HepG2 (cell line): ENCODE data around the gene JPH4. TPM values are rescaled to one million over a fixed set of nuclear protein-coding genes. Genes with fewer than 3 reads are reported as not detected.

Source experiments
- AHR ChIP-seq: IDR thresholded peaks from 2 replicates; pipeline ENCODE4 v1.6.1; 2018; ENCODE audit warnings: missing genetic modification reagents, missing compliant biosample characterization
- ARHGAP35 ChIP-seq: sonication (generic); formaldehyde crosslinking; IDR thresholded peaks from 2 replicates; pipeline ENCODE4 v1.9.0; 2022; ENCODE audit warnings: mild to moderate bottlenecking, inconsistent platforms, moderate library complexity, missing genetic modification reagents, borderline replicate concordance
- ISL2 ChIP-seq: sonication (generic); formaldehyde crosslinking; IDR thresholded peaks from 2 replicates; pipeline ENCODE4 v1.5.0; 2020; ENCODE audit warnings: missing genetic modification reagents
- PLRG1 ChIP-seq: fragments of 450-650 bp; conservative IDR thresholded peaks from 2 replicates; pipeline ENCODE4 v1.6.1; 2016
- RNF2 ChIP-seq: fragments of 450-650 bp; conservative IDR thresholded peaks from 2 replicates; pipeline ENCODE4 v1.6.1; 2016; ENCODE audit warnings: low read depth
- YEATS4 ChIP-seq: sonication (generic); formaldehyde crosslinking; IDR thresholded peaks from 2 replicates; pipeline ENCODE4 v1.4.0; 2020; ENCODE audit warnings: missing genetic modification reagents, borderline replicate concordance
- ZNF432 ChIP-seq: sonication (generic); formaldehyde crosslinking; IDR thresholded peaks from 2 replicates; pipeline ENCODE4 v1.5.0; 2020; ENCODE audit warnings: missing genetic modification reagents, mild to moderate bottlenecking, borderline replicate concordance
- ZNF607 ChIP-seq: sonication (generic); formaldehyde crosslinking; IDR thresholded peaks from 2 replicates; pipeline ENCODE4 v1.5.1; 2020; ENCODE audit warnings: missing genetic modification reagents, mild to moderate bottlenecking, borderline replicate concordance
- ZNF749 ChIP-seq: sonication (generic); formaldehyde crosslinking; IDR thresholded peaks from 2 replicates; pipeline ENCODE4 v1.8.0; 2022; ENCODE audit warnings: mild to moderate bottlenecking, missing genetic modification reagents, moderate library complexity, borderline replicate concordance
- polyA plus RNA-seq, 8 experiments: library from polyadenylated mRNA; depleted of rRNA in 3 of 8; stranded (reverse) in 7 of 8; unstranded in 1 of 8; fragments of >200 nt; fragmentation: Illumina TruSeq in 4 of 8; extraction: Trizol in 4 of 8; gene quantifications; 2 replicates each; pipeline versions ENCODE4 v1.2.1 to v1.2.3, GENCODE V29; 2011 to 2016; ENCODE audit warnings: low read depth in 4 of 8, missing spikeins in 1 of 8, mixed read lengths in 1 of 8; ENCODE audit not compliant: insufficient read depth in 1 of 8
- total RNA-seq, 5 experiments: library from RNA; depleted of rRNA; stranded (reverse); fragments of >200 nt; fragmentation: Illumina TruSeq; extraction: Trizol; gene quantifications; 2 replicates each; pipeline ENCODE4 v1.2.3, GENCODE V29; 2016; ENCODE audit warnings: low read depth in 1 of 5
- TF ChIP-seq, protein P1 (sequence below): sonication (generic); formaldehyde crosslinking; IDR thresholded peaks from 2 replicates; pipeline ENCODE4 v1.5.1; 2020; ENCODE audit warnings: missing genetic modification reagents, mild to moderate bottlenecking, borderline replicate concordance
- TF ChIP-seq, protein P2 (sequence below): sonication (generic); formaldehyde crosslinking; IDR thresholded peaks from 2 replicates; pipeline ENCODE4 v1.5.1; 2020; ENCODE audit warnings: mild to moderate bottlenecking, missing genetic modification reagents, borderline replicate concordance
- TF ChIP-seq, protein P3 (sequence below): sonication (generic); formaldehyde crosslinking; IDR thresholded peaks from 2 replicates; pipeline ENCODE4 v1.5.1; 2020; ENCODE audit warnings: missing genetic modification reagents, mild to moderate bottlenecking, borderline replicate concordance
- TF ChIP-seq, protein P4 (sequence below): sonication (generic); formaldehyde crosslinking; IDR thresholded peaks from 2 replicates; pipeline ENCODE4 v1.4.0; 2020; ENCODE audit warnings: low read depth, missing genetic modification reagents
- TF ChIP-seq, protein P5 (sequence below): fragments of 450-650 bp; IDR thresholded peaks from 2 replicates; pipeline ENCODE4 v1.6.1; 2017

The JPH4 gene
- total and polyA plus RNA-seq, 2 of the 13 experiments (the other 11 are each of a cell fraction or from before 2014, with no cell fraction given), result 0.08 to 0.22 TPM

DNA sequence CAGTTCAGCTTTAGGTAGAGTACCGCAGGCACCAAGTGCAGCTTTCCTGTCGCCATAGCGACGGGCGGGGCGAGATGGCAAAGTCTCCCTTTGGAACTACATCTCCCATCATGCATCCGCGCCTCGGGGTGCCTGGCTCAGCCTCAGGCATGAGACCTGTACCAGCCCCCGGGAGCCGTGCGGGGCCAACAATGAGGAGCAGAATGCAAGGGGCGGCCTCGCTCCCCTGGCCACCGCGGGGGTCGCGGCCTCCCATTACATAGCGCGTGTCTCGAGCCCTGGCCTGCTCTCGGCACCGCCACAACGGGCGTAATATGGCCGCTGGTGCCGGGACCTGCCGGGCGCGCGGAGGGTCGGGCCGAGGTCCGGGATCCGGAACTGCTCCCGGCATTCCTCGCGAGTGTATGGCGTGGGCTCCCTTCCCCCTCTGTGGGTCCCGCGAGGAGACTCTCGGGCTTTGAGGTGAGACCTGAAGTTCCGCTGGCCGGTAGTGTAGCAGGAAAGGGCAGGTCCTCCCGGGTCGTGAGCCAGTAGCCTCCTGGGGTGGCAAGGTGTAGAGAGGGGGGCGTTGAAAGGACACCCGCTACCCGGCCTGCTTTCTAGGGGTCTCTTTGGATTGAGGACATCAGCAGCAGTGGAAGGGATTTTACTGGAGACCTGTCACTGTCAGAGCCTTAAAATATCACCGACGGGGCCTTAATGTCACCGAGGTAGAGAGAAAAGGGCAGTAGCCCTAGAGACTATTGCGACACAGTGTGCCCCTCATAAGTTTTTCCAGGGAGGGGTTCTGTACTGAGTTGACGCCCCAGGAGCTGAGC is 22.5 kb downstream of the JPH4 start, which contains the start of gene THTPA (continued):
- TF ChIP-seq, protein P1, sequence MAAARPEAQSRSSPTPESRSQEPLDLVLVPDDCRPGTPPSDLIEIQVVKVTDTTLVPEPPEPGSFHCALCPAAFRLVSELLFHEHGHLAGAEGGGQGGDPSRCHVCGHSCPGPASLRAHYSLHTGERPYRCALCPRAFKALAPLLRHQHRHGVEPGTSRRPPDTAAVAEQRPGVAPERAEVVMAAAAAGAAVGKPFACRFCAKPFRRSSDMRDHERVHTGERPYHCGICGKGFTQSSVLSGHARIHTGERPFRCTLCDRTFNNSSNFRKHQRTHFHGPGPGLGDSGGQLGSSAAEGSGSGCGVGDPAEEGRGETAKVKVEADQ, result peak; percentile 99
- TF ChIP-seq ARHGAP35 (CRISPR knock-in tag) (peak; percentile 99; the same call in 1 of the 2 replicates), AHR (CRISPR knock-in tag) (peak; percentile 99), PLRG1 (no peak), ISL2 (CRISPR knock-in tag) (peak; percentile 93), ZNF749 (peak; percentile 91; the same call in 1 of the 2 replicates), RNF2 (peak; percentile 93; the same call in 1 of the 2 replicates), ZNF432 (CRISPR knock-in tag) (no peak; the same call in 1 of the 2 replicates), ZNF607 (CRISPR knock-in tag) (peak; percentile 100), YEATS4 (CRISPR knock-in tag) (peak; percentile 100)
- TF ChIP-seq, protein P2, sequence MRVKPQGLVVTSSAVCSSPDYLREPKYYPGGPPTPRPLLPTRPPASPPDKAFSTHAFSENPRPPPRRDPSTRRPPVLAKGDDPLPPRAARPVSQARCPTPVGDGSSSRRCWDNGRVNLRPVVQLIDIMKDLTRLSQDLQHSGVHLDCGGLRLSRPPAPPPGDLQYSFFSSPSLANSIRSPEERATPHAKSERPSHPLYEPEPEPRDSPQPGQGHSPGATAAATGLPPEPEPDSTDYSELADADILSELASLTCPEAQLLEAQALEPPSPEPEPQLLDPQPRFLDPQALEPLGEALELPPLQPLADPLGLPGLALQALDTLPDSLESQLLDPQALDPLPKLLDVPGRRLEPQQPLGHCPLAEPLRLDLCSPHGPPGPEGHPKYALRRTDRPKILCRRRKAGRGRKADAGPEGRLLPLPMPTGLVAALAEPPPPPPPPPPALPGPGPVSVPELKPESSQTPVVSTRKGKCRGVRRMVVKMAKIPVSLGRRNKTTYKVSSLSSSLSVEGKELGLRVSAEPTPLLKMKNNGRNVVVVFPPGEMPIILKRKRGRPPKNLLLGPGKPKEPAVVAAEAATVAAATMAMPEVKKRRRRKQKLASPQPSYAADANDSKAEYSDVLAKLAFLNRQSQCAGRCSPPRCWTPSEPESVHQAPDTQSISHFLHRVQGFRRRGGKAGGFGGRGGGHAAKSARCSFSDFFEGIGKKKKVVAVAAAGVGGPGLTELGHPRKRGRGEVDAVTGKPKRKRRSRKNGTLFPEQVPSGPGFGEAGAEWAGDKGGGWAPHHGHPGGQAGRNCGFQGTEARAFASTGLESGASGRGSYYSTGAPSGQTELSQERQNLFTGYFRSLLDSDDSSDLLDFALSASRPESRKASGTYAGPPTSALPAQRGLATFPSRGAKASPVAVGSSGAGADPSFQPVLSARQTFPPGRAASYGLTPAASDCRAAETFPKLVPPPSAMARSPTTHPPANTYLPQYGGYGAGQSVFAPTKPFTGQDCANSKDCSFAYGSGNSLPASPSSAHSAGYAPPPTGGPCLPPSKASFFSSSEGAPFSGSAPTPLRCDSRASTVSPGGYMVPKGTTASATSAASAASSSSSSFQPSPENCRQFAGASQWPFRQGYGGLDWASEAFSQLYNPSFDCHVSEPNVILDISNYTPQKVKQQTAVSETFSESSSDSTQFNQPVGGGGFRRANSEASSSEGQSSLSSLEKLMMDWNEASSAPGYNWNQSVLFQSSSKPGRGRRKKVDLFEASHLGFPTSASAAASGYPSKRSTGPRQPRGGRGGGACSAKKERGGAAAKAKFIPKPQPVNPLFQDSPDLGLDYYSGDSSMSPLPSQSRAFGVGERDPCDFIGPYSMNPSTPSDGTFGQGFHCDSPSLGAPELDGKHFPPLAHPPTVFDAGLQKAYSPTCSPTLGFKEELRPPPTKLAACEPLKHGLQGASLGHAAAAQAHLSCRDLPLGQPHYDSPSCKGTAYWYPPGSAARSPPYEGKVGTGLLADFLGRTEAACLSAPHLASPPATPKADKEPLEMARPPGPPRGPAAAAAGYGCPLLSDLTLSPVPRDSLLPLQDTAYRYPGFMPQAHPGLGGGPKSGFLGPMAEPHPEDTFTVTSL, result peak; percentile 93
- TF ChIP-seq, protein P3, sequence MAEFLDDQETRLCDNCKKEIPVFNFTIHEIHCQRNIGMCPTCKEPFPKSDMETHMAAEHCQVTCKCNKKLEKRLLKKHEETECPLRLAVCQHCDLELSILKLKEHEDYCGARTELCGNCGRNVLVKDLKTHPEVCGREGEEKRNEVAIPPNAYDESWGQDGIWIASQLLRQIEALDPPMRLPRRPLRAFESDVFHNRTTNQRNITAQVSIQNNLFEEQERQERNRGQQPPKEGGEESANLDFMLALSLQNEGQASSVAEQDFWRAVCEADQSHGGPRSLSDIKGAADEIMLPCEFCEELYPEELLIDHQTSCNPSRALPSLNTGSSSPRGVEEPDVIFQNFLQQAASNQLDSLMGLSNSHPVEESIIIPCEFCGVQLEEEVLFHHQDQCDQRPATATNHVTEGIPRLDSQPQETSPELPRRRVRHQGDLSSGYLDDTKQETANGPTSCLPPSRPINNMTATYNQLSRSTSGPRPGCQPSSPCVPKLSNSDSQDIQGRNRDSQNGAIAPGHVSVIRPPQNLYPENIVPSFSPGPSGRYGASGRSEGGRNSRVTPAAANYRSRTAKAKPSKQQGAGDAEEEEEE (CRISPR knock-in tag), result peak; percentile 79; the same call in 1 of the 2 replicates
- TF ChIP-seq, protein P4, sequence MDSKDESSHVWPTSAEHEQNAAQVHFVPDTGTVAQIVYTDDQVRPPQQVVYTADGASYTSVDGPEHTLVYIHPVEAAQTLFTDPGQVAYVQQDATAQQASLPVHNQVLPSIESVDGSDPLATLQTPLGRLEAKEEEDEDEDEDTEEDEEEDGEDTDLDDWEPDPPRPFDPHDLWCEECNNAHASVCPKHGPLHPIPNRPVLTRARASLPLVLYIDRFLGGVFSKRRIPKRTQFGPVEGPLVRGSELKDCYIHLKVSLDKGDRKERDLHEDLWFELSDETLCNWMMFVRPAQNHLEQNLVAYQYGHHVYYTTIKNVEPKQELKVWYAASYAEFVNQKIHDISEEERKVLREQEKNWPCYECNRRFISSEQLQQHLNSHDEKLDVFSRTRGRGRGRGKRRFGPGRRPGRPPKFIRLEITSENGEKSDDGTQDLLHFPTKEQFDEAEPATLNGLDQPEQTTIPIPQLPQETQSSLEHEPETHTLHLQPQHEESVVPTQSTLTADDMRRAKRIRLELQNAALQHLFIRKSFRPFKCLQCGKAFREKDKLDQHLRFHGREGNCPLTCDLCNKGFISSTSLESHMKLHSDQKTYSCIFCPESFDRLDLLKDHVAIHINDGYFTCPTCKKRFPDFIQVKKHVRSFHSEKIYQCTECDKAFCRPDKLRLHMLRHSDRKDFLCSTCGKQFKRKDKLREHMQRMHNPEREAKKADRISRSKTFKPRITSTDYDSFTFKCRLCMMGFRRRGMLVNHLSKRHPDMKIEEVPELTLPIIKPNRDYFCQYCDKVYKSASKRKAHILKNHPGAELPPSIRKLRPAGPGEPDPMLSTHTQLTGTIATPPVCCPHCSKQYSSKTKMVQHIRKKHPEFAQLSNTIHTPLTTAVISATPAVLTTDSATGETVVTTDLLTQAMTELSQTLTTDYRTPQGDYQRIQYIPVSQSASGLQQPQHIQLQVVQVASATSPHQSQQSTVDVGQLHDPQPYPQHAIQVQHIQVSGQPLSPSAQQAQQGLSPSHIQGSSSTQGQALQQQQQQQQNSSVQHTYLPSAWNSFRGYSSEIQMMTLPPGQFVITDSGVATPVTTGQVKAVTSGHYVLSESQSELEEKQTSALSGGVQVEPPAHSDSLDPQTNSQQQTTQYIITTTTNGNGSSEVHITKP (CRISPR knock-in tag), result peak; percentile 81
- TF ChIP-seq, protein P5, sequence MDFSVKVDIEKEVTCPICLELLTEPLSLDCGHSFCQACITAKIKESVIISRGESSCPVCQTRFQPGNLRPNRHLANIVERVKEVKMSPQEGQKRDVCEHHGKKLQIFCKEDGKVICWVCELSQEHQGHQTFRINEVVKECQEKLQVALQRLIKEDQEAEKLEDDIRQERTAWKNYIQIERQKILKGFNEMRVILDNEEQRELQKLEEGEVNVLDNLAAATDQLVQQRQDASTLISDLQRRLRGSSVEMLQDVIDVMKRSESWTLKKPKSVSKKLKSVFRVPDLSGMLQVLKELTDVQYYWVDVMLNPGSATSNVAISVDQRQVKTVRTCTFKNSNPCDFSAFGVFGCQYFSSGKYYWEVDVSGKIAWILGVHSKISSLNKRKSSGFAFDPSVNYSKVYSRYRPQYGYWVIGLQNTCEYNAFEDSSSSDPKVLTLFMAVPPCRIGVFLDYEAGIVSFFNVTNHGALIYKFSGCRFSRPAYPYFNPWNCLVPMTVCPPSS, result no peak
